HG02870 (cell line): ENCODE measurements around the gene FOXN1.

Experiments
- ATAC-seq: cut with Tn5 transposase; IDR thresholded peaks from one replicate; pipeline ENCODE4 v1.9.1; 2021; ENCODE audit warnings: mild to moderate bottlenecking, moderate library complexity; ENCODE audit not compliant: unreplicated experiment

Gene FOXN1

GRCh38 chr17:28545141-28545503 is 39.0 kb downstream of the FOXN1 start:
- ATAC-seq = no peak

- ATAC-seq = no peak
These were observed 39.8 kb downstream of the FOXN1 start for GRCh38 chr17:28545787-28546415.

- ATAC-seq = no peak
These were observed 41.0 kb downstream of the FOXN1 start for GRCh38 chr17:28547096-28547622.

GRCh38 chr17:28547623-28548416 is 41.7 kb downstream of the FOXN1 start:
- no peak for ATAC-seq

GRCh38 chr17:28548417-28549130 is 42.4 kb downstream of the FOXN1 start:
- no peak for ATAC-seq

GRCh38 chr17:28549236-28550132 is 43.3 kb downstream of the FOXN1 start:
- ATAC-seq = no peak

GRCh38 chr17:28550858-28551257 is 44.7 kb downstream of the FOXN1 start:
- ATAC-seq = no peak

GRCh38 chr17:28551421-28552175 is 45.5 kb downstream of the FOXN1 start:
- no peak for ATAC-seq

GRCh38 chr17:28552176-28552999 is 46.2 kb downstream of the FOXN1 start, which contains the start of gene UNC119:
Gene UNC119 (minus strand): TSS chr17:28552624. CDS start chr17:28552557, 67 bp downstream.
- ATAC-seq = peak; percentile 45

GRCh38 chr17:28553000-28553505 is 46.9 kb downstream of the FOXN1 start:
- ATAC-seq = no peak

- ATAC-seq = no peak
These were observed 48.4 kb downstream of the FOXN1 start for GRCh38 chr17:28554565-28554964.

GRCh38 chr17:28555022-28555421 is 48.9 kb downstream of the FOXN1 start:
- ATAC-seq = no peak

- no peak for ATAC-seq
These were observed 57.3 kb downstream of the FOXN1 start for GRCh38 chr17:28563475-28563874.

GRCh38 chr17:28567604-28568003 is 61.5 kb downstream of the FOXN1 start:
- ATAC-seq = no peak

- ATAC-seq = no peak
These were observed 63.3 kb downstream of the FOXN1 start for GRCh38 chr17:28569446-28569845.

- ATAC-seq = peak; percentile 19
These were observed 64.7 kb downstream of the FOXN1 start for GRCh38 chr17:28570716-28571360.

GRCh38 chr17:28571361-28572122 is 65.4 kb downstream of the FOXN1 start, which contains the start of gene PIGS:
Gene PIGS (minus strand): TSS chr17:28571524. CDS start chr17:28571496, 28 bp downstream.
- peak; percentile 86 for ATAC-seq
